NCI-H774 (cell line): ENCODE measurements around the gene ZFP36L2.

ENCODE experiments used
- DNase-seq: peaks from one replicate; lab custom pipeline; 2025; lab: John Stamatoyannopoulos, UW

ZFP36L2 gene

GRCh38 chr2:43246641-43247040, 20.2 kb upstream of the ZFP36L2 start:
- no peak for DNase-seq

- DNase-seq = no peak
Measured at GRCh38 chr2:43241558-43241957, 15.2 kb upstream of the ZFP36L2 start.

- DNase-seq = no peak
Measured at GRCh38 chr2:43240766-43241150, 14.4 kb upstream of the ZFP36L2 start.

- DNase-seq = no peak
Measured at GRCh38 chr2:43239981-43240765, 13.8 kb upstream of the ZFP36L2 start.

GRCh38 chr2:43238813-43239212, 12.4 kb upstream of the ZFP36L2 start:
- DNase-seq = no peak

- DNase-seq = no peak
Measured at GRCh38 chr2:43238176-43238575, 11.8 kb upstream of the ZFP36L2 start.

GRCh38 chr2:43233218-43234212, 7.1 kb upstream of the ZFP36L2 start:
- no peak for DNase-seq

GRCh38 chr2:43230951-43231827, 4.8 kb upstream of the ZFP36L2 start:
- DNase-seq = no peak

GRCh38 chr2:43230351-43230885, 4.0 kb upstream of the ZFP36L2 start:
- no peak for DNase-seq

- DNase-seq = no peak
Measured at GRCh38 chr2:43228756-43229659, 2.6 kb upstream of the ZFP36L2 start.

GRCh38 chr2:43228321-43228751, 1.9 kb upstream of the ZFP36L2 start:
- DNase-seq = no peak

- no peak for DNase-seq
Measured at GRCh38 chr2:43227830-43228281, 1.4 kb upstream of the ZFP36L2 start.

GRCh38 chr2:43226955-43227829, 786 bp upstream of the ZFP36L2 start:
- DNase-seq = peak; percentile 57

- peak; percentile 34 for DNase-seq
Measured at GRCh38 chr2:43225788-43226557, 433 bp downstream of the ZFP36L2 start.

- DNase-seq = no peak
Measured at GRCh38 chr2:43225093-43225787, 1.2 kb downstream of the ZFP36L2 start.

- no peak for DNase-seq
Measured at GRCh38 chr2:43224571-43225092, 1.8 kb downstream of the ZFP36L2 start.

GRCh38 chr2:43224131-43224570, 2.3 kb downstream of the ZFP36L2 start:
- no peak for DNase-seq
